Measurements from ENCODE around the gene FGD2.
"Not testable (repeated sequence)": the region's sequence is repeated elsewhere in the genome, so short reads cannot be mapped to it uniquely, and the experiment has no call there.

FGD2 gene

DNA sequence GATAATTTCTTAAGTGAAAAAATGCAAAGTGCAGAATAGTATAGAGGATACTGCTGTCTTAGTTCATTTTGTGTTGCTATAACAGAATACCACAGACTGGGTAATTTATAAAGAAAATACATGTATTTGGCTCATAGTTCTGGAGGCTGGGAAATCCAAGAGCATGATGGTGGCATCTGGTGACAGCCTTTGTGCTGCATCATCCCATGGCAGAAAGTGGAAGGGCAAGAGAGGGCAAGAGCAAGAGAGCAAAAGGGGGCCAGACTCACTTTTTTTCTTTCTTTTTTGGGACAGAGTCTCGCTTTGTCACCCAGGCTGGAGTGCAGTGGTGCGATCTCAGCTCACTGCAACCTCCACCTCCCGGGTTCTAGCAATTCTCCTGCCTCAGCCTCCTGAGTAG, 37.6 kb downstream of the FGD2 start:
- not testable (repeated sequence) for FAIRE-seq

DNA sequence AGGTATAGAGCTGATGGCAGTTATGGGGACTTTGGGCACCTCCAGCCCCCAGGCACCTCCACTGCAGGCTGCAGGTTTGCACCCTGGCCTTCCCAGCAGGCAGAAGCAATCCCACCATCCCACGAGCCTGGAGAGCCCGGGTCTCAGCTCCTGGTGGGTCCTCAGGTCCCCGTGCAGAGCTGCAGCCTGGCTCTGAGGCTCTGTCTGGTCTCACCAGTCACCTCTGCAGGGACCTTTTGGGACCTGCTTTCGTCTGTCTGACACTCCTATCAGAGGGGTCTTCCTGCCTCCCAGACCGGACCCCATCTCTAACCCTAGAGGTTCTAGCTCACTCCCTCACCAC, 41.9 kb downstream of the FGD2 start:
- FAIRE-seq, result no peak

DNA sequence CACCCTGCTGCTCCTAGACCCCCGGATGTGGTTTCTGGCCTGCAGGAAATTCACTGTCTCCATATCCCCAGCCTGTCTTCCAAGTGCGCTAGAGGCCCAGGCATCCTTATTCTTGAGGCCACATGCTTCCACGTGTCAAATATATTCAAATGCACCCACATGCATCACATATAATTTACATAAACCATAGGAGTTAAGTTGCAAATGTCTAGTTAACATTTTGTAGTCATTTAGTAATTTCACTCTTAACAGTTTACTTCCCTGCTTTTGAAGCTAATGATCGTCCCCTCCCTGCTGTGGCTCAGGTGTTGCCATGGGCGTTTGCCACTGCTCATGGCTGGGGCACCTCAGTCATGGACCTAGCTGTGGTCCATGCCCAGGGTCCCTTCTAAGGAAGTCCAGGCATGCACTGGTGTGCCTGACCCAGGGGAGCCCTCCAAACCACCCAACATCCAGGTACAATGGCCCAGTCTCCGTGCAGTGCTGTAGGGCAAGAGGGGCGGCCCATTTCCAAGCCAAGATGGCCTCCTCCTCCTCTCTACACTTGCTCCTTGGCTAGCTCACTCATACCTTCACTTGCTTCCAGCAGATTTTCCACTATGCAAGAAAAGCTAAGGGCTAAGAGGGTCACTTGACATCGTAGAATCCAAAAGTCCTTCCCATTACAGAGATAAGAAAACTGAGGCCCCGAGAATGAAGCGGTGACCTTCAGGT, 42.4 kb downstream of the FGD2 start:
- no peak for FAIRE-seq

DNA sequence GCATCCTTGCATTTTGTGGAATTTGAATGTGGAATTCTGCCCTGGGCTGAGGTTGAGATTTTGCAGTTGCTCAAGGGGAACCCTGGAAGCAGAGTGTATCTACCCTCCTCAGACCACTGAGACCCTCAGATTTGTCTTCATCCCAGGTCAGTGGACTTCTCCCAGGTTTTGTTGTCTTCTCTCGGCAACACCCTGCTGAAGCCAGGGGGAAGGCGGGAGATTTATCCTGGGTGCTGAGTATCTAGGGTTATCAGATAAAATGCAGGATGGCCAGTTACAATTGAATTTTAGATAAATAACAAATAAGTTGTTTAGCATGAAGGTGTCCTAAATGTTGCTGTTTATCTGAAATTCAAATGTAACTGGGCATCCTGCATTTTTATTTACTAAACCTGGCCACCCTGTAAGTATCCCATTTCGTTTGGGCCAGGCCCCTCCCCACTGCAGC, 43.0 kb downstream of the FGD2 start:
- FAIRE-seq, result no peak

DNA sequence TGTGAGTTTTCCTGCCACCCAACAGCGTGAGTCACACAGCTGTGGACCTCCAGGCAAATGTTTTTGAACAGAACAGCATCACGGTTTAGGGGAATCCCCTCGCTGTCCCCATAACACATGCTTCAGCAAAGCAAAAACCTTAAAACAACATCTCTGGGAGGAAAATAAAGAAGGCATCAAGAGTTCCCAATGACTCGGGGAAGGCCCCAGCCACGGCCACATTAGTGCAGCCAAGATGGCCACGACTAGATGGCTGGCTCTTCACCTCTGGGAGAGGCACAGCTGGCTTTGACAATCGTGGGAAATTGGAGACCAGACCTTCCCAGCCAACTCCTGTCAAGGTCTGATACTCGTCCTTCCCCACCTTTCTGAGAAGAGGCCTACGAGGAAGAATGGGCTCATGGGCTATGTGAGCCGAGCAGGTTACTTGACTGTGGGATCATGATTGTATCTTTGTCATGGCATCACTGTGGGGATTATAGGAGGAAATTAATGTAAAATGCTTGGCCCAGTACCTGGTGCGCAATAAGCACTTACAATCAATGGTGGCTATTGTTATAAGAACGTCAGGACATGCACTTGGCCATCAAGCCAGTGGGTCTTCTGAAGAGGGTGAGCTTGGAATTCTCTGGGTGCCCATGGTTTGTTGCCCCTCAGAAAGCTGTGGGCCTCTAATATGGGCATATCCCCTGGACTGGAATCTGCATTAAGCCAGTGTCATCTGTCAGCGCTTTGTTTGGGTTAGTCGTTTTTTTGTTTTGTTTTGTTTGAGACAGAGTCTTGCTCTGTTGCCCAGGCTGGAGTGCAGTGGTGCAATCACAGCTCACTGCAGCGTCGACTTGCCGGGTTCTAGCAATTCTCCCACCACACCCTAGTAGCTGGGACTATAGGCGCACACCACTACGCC, 43.6 kb downstream of the FGD2 start:
- FAIRE-seq, result no peak

DNA sequence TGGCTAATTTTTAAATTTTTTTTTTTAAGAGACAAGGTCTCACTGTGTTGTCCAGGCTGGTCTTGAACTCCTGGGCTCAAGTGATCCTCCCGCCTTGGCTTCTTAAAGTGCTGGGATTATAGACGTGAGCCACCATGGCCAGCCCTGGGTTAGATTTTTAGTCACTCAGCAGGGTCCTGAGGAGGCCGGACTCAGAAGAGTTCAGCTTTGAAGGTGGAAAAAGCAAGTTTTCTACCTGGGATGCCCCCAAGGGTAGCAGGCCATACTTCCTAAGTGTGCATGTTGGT, 44.2 kb downstream of the FGD2 start:
- no peak for FAIRE-seq

DNA sequence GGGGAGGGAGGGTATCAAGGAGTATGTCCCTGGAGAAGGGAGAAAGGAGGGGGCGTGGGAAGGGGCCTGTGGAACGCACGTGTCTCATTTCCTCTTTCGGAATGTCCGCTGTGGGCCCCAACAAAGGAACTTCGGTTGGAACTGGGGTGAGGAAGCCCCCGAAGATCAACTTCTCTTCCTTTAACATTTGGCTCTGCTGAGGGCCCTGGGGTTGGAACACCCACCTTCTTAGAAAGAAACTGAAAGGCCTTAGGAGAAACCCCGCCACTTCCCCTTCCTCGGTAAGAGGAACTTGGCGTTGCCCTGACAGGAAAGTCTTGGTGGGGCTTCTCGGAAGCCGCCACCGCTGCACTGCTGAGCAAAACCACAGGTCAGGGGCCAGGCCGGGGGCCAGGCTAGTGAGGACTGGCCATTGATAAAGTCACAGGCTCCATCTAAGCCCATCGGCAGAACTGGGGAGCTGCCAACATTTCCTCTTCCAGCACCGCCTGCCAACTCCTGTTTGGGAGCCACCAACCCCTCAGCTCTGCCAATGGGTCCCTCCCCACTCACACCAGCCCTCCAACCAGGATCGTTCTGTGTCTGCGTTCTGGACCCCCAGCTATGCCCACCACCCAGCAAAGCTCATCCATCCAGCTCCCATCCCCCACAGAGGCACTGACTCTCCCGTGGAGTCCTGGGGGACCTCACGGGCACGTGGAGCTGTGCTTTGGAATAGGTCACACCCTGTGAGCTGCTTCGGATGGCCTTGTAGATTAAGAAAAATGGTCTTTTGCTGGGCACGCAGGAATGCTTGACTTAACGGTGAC, 44.8 kb downstream of the FGD2 start:
- FAIRE-seq, result no peak

DNA sequence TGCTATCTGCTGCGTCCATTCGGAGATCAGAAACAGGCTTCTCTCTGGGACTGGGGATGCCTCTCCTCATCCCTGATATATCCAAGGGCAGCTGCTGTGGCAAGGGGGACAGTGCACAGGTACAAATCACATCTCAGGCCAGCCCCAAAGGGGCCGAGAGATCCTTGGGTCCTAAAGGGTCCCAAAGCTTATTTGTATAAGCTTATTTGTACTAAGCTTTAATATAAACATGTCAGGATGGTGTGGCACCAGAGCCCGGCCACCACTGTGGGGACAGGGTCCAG, 45.3 kb downstream of the FGD2 start:
- FAIRE-seq, result no peak

DNA sequence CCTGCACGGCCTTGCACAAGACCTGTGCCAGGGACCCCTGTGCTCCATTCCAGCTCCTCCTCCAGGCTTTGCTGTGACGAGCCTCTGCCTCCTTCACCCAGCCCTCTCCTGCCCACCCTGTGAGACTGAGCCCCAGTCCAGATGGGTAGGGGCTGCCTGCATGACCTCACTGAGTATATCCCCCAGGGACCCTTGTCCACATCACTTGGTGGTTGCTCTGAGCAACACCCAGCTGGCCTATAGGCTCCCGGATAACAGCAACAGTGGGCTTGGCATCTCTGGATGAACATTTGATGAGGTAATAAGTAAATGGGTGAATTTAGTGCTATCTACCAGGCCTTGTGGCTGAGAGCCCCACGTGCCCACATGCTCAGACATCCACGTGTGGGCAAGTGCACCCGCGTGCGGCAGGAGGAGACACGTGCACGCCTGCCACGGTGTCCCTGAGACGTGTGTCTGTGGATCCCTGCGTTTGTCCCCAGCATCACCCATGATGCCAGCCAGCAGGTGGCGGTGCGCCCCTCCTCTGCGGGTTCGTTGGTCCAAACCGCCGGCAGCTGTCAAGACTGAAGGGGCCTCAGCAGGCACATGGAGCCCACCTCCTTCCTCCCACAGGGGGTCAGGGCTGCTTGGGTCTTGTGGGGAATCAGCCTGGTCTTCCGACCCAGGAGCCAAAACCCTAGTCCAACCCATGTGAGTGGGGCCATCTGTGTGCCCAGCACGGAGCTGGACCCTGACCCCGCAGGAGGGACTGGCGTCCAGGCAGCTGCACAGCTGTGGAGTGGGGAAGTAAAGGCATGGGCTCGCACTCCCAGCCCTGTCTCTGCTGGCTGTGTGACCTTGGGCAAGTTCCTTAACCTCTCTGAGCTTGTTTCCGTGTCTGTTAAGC, 45.9 kb downstream of the FGD2 start:
- FAIRE-seq, result no peak

DNA sequence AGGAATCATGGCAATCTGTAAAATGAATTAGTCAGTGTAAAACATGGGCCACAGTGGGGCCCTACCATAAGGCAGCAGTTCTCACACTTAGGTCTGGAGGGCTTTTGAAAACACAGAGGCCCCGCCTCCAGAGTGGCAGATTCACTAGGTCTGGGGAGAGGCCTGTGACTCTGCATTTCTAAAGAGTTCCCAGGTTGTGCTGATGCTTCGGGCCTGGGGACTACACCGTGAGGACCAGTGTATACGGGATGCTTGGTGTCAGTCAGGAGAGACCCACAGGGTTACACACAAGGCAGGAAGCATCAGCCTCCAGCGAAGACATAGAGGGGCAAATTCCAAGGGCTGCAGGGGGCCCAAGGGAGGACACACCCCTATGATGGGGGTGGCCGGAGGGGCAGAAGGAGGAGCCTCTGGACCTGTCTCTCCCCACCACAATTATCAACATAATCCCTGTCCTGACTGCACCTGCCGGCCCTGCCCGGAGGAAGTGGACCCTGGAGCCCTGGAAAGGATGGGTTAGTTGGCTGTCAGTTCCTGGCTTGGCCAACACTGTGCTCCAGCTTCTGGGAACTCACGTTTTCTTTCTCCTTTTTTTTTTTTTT, 46.7 kb downstream of the FGD2 start:
- FAIRE-seq, result no peak

DNA sequence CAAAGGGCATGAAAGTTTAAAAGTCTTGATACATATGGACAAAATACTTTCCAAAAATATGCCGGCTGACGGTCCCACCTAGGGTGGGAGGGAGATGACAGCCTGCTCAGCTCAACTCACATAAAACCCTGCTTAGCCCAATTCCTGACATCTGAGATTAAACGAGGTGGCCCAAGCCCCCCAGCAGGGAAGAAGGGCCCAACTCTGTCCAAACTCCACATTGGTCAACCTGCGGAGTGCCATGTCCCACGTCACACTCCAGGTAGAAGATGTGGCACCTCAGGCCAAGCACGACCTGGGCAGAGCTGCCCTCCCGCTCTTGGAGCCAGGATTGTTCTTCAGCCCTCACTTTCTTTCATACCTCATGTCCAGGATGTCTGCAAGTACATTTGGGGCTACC, 48.2 kb downstream of the FGD2 start:
- no peak for FAIRE-seq

DNA sequence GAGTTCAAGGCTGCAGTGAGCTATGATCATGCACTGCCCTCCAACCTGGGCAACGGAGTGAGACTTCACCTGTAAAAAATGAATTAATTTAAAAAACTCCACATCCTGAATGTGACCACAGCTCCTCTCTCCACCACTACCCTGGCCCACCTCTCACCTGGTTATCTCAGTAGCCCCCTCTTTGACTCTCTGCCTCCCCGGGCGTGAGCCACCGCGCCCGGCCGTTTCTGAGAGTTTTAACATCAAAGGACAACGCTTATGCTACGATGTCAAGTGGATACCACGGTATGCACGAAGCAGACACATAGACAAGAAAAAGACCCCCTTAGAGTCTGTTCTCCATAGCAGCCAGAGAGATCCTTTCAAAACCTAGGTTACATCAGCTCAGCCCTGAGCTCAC, 48.7 kb downstream of the FGD2 start:
- no peak for FAIRE-seq

DNA sequence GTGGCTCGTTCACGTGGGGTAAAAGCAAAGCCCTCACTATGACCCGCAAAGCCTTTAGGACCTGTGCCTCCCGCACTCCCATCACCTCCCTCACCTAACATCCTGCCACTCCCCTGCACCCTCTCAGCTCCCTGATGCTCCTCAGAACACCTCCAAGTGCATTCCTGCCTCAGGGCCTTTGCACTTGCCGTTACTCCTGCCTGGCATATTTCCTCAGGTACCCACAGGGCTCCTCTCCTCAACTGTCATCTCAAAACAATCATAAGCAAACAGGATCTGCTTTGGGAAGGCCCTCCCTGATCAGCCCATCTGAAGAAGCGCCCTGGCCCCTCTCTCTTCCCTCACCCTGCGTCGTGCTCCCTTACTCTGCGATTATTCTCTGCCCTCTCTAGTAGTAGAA, 49.1 kb downstream of the FGD2 start:
- no peak for FAIRE-seq

DNA sequence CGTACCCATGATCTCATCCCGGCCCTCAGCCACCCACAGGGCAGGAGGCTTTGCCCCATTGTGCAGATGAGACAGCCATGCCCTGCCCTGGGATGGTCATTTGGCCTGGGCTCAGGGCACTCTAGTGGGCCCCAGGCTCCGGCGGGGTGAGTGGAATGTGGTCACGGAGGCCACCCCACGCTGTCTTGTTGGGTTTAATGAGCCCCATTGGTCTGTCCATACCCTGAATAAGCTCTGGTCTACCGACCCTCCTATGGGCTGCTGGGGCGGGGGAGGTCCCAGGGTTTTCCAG, 50.6 kb downstream of the FGD2 start:
- no peak for FAIRE-seq

DNA sequence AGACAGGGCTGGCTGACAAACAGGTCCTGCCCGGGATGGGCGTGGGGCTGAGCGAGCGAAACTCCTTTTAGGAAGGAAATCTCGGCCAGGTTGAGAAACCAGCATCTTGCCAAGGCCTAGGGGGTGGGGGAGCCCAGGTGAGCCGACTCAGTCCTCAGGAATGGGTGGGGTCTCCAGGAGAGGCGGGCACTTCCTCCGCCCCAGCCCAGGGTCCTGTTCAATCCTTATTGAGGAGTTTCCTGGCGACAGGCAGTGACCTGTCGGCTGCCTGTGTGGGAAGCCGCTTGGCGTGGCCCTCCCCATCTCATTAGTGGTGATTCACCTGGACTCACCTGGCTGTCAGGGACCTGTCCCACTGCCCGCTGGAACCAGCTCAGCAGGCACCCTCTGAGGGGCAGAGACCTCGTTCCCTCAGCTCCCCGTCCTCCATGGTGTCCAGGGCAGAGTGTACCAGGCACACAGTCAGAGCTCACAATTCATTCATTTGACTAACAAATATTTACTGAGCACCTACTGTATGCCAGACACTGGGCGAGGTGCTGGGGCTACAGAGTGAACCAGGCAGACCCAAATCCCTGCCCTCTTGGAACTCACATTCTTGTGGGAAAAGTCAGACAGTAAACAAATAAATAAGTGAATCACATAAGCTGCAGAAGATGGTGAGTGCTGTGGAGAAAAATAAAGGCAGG, 51.1 kb downstream of the FGD2 start:
- no peak for FAIRE-seq

DNA sequence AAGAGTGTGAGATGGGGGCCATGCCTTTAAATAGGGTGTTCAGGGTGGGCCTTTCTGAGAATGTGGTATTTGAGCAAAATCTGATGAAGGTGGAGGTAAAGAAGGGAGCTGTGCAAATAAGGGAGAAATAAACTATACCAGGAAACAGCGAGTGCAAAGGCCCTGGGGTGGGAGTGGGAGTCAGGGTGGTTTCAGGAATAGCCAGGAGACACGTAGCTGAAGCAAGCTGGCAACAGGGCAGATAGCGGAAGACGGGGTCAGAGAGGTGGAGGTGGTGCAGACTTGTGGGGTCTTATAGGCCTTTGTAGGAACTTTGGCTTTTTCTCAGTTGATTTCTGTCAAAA, 51.6 kb downstream of the FGD2 start:
- FAIRE-seq, result no peak

DNA sequence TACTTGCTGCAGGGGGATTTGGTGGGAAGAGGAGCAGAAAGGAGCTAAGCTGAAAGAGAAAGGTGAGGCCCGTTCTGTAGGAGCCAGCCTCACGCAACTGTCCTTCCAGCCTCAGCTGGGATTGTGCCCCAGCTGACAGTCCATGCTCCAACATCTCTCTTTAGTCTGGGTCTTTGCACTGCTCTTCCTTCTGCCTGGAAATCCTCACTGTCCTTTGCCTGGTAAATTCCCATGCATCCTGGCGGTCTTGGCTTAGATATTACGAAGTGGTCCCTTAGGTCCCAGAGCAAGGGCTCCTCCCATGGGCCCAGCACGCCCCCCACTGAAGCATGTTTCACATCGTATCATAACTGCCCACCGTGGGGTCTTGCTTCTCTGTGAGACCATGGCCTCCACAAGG, 52.2 kb downstream of the FGD2 start:
- FAIRE-seq, result no peak

DNA sequence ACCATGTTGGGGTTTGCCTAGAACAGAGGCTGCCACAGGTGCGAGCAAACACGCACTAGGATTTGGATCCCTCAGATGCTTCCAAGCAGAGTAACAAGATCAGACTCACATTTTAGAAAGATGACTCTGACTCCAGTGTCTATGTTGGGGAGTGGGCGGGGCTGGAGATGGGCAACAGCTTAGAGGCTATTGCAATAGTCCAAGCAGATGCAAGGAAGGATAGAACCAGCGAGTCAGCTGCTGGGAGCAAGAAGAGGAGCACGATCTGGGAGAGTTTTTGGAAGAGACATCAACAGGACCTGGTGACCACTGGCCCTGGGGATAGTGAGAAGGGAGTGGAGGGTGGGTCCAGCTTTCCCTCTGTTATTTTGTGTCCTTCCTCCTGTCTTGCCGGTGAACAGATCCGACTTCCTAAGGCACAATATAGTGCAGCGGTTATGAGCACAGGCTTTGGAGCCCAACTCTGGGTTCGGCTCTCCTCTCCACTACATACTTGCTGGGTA, 52.7 kb downstream of the FGD2 start:
- FAIRE-seq, result no peak

DNA sequence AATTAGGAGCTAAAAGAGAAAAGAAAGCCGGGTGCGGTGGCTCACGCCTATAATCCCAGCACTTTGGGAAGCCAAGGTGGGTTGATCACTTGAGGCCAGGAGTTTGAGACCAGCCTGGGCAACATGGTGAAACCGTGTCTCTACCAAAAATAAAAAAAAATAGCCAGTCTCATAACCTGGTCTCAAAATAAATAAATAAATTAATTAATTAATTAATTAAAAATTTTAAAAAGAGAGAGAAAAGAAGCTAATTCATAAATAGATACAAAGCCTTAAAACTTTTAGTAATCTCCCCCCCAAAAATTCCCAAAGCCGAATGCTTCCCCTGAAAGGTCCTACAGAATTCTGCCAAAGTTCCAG, 53.5 kb downstream of the FGD2 start:
- not testable (repeated sequence) for FAIRE-seq

DNA sequence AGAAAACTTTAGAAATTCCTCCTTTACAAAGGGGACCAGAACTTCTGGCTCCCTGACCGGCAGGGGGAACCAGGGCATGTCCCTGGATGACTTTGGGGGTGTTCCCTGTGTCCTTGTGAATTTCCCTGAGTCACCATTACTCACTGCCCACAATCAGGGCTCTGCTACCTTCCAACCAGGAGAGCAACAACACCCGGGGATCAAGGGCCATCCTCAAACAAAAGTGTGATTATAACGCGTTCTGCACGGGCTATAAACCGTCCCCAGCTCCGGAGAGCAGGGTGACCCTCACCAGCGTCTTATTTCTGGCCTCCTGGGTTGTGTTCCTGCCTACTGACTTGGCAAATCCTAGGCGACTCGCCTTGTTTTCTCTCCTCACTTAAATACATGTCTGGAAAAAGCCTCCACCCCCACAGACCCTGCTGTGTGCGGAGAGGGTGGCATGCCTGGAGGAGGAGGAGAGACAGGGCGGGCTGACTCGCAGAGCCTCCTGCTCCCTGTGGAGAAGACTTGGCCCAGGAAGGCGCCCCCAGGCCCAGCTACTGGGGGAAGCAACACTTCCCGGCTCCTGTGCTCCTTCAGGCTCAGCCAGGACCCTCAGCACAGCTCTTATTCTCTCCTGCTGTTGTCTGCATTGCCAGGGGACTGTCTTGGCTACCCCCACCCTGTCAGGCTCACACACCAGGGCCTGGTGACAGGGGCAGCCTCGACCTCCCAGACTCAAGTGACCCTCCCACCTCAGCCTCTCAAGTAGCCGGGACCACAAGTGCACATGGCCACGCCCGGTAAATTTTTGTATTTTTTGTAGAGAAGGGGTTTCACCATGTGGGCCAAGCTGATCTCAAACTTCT, 54.1 kb downstream of the FGD2 start:
- no peak for FAIRE-seq

DNA sequence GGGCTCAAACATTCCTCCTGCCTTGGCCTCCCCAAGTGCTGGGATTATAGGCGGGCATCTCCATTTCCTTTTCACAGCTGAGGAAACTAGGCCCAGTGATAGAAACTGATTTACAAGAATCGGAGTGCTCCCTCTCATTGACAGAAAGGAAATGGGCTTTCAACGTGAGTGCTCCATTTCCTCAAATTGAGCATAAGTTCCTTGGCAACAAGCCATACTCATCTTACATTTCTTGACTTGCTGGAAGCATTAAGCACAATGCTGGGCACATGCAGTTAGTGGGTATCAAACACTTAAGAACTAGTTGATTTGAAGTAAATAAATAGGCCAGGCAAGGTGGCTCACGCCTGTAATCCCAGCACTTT, 54.7 kb downstream of the FGD2 start:
- no peak for FAIRE-seq

All from islet of Langerhans (tissue), 1 donor.